GM10248 (cell line): ENCODE measurements around the gene MPL.

ENCODE experiments used
- CTCF ChIA-PET: fragments of 300-600 bp; sonication (Branson Sonifier 250); formaldehyde crosslinking; extraction: SDS; loops from one replicate; lab custom pipeline; 2021; ENCODE audit warnings: antibody characterized with exemption; lab: Yijun Ruan, JAX
- POLR2A ChIA-PET: fragments of 350-650 bp; sonication (Branson Sonifier 250); formaldehyde crosslinking; extraction: SDS; loops from one replicate; lab custom pipeline; 2020; ENCODE audit warnings: antibody characterized with exemption; lab: Yijun Ruan, JAX
- DNase-seq: peaks from one replicate; pipeline ENCODE4 v3.0.0; 2012; ENCODE audit errors: extremely low spot score
- CTCF ChIP-seq: IDR thresholded peaks from 2 replicates; pipeline ENCODE4 v1.5.1; 2012; ENCODE audit warnings: mild to moderate bottlenecking, low read depth; ENCODE audit errors: extremely low read depth, missing control alignments, control extremely low read depth

MPL gene

GRCh38 chr1:43305926-43306687 is 31.5 kb upstream of the MPL start:
- CTCF ChIA-PET: interaction anchor here (1.1 kb wide), 1 partner anchor 79 kb away, joined by 3 read pairs; no protein-coding TSS in a partner anchor

GRCh38 chr1:43306688-43307457 is 30.7 kb upstream of the MPL start:
- no peak for TF ChIP-seq CTCF
- CTCF ChIA-PET: interaction anchor here (1.1 to 1.4 kb wide), 2 partner anchors 30 to 80 kb away, joined by 3 to 4 read pairs; no protein-coding TSS in a partner anchor
- DNase-seq: no peak
- POLR2A ChIA-PET: no interaction called here

More at GRCh38 chr1:43305926-43306687, 31.5 kb upstream of the MPL start:
- POLR2A ChIA-PET: no interaction called here
- no peak for TF ChIP-seq CTCF
- DNase-seq: no peak

GRCh38 chr1:43307458-43308158 is 30.0 kb upstream of the MPL start:
- no peak for TF ChIP-seq CTCF
- POLR2A ChIA-PET: no interaction called here
- CTCF ChIA-PET: interaction anchor here (1.4 to 1.7 kb wide), 2 partner anchors 13 to 30 kb away, joined by 4 to 5 read pairs; no protein-coding TSS in a partner anchor
- no peak for DNase-seq

GRCh38 chr1:43308635-43309404 is 28.8 kb upstream of the MPL start:
- ChIA-PET POLR2A (no interaction called here), CTCF (interaction anchor here (1.3 to 1.7 kb wide), 2 partner anchors 12 to 82 kb away, joined by 3 to 5 read pairs; no protein-coding TSS in a partner anchor)
- no peak for TF ChIP-seq CTCF
- no peak for DNase-seq

GRCh38 chr1:43309405-43310025 is 28.1 kb upstream of the MPL start:
- ChIA-PET POLR2A (no interaction called here), CTCF (interaction anchor here (1.3 to 1.7 kb wide), 2 partner anchors 11 to 82 kb away, joined by 3 to 5 read pairs; no protein-coding TSS in a partner anchor)
- no peak for DNase-seq
- no peak for TF ChIP-seq CTCF
